ENCODE data around the gene MYO5A.

The MYO5A gene

DNA sequence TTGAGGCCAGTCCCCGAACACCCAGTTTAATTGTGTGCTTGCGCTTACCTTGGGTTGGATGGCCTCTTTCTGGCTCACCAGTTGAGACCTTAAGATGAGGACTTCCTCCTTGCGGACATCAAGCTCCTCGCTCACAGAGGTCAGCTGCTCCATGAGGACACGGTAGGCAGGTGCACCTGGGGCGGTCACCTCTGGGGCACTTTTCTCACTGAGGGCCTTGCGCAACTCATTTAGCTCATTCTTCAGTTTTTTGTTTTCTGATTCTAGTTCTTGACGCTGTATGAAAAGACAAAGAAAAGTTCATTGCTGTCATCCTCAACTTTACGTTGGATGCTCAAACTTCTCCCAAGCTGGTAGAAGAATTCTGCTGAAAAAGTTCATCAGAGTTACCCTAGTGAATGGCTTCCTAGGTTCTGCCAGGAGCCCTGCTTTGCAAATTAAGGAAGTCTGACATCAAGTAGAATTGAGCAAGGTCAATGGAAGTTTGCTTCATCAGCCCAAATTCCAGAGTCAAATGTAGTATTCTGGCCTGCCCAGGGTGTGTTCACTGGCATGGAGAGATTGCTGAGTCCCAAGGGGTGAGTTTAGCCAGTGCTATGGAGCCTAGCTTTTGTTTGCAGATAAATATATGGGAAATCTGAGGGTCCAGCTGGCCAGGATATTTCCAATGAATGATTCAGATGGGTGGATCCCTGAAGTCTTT lies 177.3 kb downstream of the MYO5A start:
- ATAC-seq: no peak
- no peak for TF ChIP-seq SNAI2 (CRISPR knock-in tag; IDR thresholded peaks at IDR 0.05)
- no peak for TF ChIP-seq ZNF565 (CRISPR knock-in tag; conservative IDR thresholded peaks at IDR 0.05; ENCODE audit: low read depth)
- TF ChIP-seq, protein P1, sequence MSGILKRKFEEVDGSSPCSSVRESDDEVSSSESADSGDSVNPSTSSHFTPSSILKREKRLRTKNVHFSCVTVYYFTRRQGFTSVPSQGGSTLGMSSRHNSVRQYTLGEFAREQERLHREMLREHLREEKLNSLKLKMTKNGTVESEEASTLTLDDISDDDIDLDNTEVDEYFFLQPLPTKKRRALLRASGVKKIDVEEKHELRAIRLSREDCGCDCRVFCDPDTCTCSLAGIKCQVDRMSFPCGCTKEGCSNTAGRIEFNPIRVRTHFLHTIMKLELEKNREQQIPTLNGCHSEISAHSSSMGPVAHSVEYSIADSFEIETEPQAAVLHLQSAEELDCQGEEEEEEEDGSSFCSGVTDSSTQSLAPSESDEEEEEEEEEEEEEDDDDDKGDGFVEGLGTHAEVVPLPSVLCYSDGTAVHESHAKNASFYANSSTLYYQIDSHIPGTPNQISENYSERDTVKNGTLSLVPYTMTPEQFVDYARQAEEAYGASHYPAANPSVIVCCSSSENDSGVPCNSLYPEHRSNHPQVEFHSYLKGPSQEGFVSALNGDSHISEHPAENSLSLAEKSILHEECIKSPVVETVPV (CRISPR knock-in tag; IDR thresholded peaks at IDR 0.05): no peak
- no peak for TF ChIP-seq TOX (CRISPR knock-in tag; IDR thresholded peaks at IDR 0.05; ENCODE audit: borderline replicate concordance)

DNA sequence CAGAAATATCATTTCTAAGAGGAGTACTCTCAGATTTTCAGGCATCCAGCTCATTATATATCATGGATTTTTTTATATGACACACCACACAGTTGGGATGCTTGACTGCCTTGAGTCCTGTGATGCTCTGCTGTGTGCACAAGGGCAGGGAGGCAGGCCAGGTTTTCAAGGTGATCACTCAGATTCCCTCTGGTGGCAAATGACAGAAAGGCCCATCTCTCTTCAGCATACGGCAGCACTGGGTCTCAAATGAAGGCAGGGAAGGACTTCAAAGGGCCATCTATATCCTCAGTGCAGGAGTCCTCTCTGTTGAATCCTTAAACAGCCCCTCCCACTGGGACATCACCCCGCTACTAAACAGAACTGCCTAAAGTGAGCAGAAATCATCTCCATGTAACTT lies 178.3 kb downstream of the MYO5A start:
- TF ChIP-seq, protein P1 (CRISPR knock-in tag; IDR thresholded peaks at IDR 0.05): no peak
- TF ChIP-seq SNAI2 (CRISPR knock-in tag; IDR thresholded peaks at IDR 0.05) (no peak), OSR1 (CRISPR knock-in tag; IDR thresholded peaks at IDR 0.05) (no peak), ESRRG (CRISPR knock-in tag; IDR thresholded peaks at IDR 0.05) (no peak), ZFP30 (CRISPR knock-in tag; IDR thresholded peaks at IDR 0.05) (no peak), GLIS3 (CRISPR knock-in tag; IDR thresholded peaks at IDR 0.05) (no peak), TOX (CRISPR knock-in tag; IDR thresholded peaks at IDR 0.05; ENCODE audit: borderline replicate concordance) (no peak)
- no peak for ATAC-seq

DNA sequence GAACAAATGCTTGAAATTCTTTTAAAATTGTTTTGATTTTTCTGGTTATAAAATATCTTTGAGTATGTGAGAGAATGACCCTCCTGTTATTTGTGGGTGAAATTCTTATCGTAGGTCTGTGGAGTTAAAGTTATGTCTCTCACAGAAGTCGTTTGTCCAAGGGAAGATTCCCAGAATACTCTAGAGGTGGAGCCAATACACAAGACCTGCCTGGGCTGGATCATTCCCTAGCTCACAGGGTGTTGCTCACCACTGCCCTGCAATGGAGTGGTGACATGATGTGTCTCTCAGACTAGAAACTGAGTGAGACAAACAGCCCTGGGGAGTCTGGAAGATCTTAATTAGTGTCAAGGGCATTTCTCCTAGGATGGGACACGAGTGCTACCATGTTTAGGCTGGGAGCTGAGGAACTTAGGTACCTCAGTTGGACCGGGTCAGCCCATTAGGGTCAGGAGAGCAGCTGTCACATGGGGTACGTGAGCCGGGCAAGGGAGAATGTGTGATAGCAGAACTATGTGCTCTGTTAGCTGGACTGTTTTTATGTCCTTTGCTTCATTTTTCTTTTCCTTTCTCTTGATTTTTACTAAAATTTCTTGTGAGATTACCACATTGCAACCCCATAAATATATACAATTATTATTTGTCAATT lies 179.5 kb downstream of the MYO5A start:
- TF ChIP-seq TOX (CRISPR knock-in tag; IDR thresholded peaks at IDR 0.05; ENCODE audit: borderline replicate concordance) (no peak), RARB (CRISPR knock-in tag; IDR thresholded peaks at IDR 0.05) (no peak), BACH2 (CRISPR knock-in tag; IDR thresholded peaks at IDR 0.05; ENCODE audit: borderline replicate concordance) (no peak), OSR1 (CRISPR knock-in tag; IDR thresholded peaks at IDR 0.05) (no peak), ZNF8 (CRISPR knock-in tag; IDR thresholded peaks at IDR 0.05) (no peak), GLIS3 (CRISPR knock-in tag; IDR thresholded peaks at IDR 0.05) (no peak), ARNTL (CRISPR knock-in tag; IDR thresholded peaks at IDR 0.05; ENCODE audit: borderline replicate concordance, low read depth) (no peak), CSDC2 (CRISPR knock-in tag; IDR thresholded peaks at IDR 0.05) (no peak), ISL1 (CRISPR knock-in tag; IDR thresholded peaks at IDR 0.05) (no peak), ZNF70 (CRISPR knock-in tag; IDR thresholded peaks at IDR 0.05) (no peak), ZC3H10 (CRISPR knock-in tag; IDR thresholded peaks at IDR 0.05) (no peak), ESRRG (CRISPR knock-in tag; IDR thresholded peaks at IDR 0.05) (no peak), PPARA (CRISPR knock-in tag; IDR thresholded peaks at IDR 0.05; ENCODE audit: borderline replicate concordance) (no peak), ZNF565 (CRISPR knock-in tag; conservative IDR thresholded peaks at IDR 0.05; ENCODE audit: low read depth) (no peak), TCF4 (CRISPR knock-in tag; IDR thresholded peaks at IDR 0.05; ENCODE audit: borderline replicate concordance) (no peak), SNAI2 (CRISPR knock-in tag; IDR thresholded peaks at IDR 0.05) (no peak)
- TF ChIP-seq, protein P2, sequence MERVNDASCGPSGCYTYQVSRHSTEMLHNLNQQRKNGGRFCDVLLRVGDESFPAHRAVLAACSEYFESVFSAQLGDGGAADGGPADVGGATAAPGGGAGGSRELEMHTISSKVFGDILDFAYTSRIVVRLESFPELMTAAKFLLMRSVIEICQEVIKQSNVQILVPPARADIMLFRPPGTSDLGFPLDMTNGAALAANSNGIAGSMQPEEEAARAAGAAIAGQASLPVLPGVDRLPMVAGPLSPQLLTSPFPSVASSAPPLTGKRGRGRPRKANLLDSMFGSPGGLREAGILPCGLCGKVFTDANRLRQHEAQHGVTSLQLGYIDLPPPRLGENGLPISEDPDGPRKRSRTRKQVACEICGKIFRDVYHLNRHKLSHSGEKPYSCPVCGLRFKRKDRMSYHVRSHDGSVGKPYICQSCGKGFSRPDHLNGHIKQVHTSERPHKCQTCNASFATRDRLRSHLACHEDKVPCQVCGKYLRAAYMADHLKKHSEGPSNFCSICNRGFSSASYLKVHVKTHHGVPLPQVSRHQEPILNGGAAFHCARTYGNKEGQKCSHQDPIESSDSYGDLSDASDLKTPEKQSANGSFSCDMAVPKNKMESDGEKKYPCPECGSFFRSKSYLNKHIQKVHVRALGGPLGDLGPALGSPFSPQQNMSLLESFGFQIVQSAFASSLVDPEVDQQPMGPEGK (CRISPR knock-in tag; IDR thresholded peaks at IDR 0.05; ENCODE audit: borderline replicate concordance): no peak
- TF ChIP-seq, protein P3, sequence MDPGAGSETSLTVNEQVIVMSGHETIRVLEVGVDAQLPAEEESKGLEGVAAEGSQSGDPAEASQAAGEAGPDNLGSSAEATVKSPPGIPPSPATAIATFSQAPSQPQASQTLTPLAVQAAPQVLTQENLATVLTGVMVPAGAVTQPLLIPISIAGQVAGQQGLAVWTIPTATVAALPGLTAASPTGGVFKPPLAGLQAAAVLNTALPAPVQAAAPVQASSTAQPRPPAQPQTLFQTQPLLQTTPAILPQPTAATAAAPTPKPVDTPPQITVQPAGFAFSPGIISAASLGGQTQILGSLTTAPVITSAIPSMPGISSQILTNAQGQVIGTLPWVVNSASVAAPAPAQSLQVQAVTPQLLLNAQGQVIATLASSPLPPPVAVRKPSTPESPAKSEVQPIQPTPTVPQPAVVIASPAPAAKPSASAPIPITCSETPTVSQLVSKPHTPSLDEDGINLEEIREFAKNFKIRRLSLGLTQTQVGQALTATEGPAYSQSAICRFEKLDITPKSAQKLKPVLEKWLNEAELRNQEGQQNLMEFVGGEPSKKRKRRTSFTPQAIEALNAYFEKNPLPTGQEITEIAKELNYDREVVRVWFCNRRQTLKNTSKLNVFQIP (CRISPR knock-in tag; IDR thresholded peaks at IDR 0.05; ENCODE audit: borderline replicate concordance, low read depth): no peak
- TF ChIP-seq, protein P1 (CRISPR knock-in tag; IDR thresholded peaks at IDR 0.05): no peak
- peak; percentile 73 for ATAC-seq
